ENCODE measurements around the gene MLF2. TPM values are rescaled to one million over a fixed set of nuclear protein-coding genes. Genes with fewer than 3 reads are reported as not detected.

The MLF2 gene
- 100 to 1,000 TPM; 102 to 113 TPM for total RNA-seq

DNA sequence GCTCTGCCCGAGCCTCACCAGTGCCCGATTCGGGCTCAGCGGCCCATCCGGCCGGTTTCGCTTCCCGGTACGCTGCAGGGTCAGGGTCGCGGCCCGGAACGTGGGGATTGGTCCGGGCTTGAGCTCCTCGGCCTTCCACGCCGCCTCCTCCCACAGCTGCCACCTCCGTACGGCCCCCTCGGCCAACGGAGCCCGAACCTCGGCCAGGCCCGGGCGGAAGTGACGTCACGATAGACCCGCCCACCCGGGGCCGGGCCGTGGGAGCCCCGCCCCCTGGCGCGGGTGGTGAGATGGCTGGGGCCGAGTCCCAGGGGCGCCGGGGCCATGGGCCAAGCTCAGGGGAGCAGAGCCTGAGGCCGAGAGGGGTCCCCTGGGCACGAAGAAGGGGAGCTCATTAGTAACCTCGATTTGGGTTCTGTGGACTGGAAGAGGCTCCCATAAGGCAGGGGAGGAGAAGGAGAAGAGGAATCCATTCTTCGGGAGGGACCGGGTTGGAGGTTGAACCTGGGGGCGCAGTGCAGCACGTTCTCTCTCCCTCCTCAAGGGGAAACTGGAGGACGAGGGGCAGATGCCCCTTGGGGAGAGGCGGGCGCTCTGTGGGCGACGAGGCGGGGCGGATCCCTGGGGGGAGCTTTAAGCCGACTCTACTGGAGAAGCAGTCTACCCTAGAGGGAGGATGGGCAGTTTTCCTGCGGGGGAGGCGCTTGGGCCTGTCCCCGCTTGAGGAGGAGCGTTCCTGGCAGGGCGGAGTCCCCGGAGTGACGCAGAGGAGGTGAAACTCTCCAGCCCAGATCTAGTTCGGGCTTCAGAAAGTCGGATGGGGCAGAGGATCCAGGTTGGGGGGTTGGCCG is at the start of gene MLF2:
TSS of gene MLF2 (minus strand) at position 221 of the 851 bp plus-strand sequence. CDS start 807 bp downstream, outside the sequence.
- CTCF ChIA-PET = interaction anchor here (0.8 to 9.9 kb wide), 41 partner anchors 10 to 327 kb away, joined by 3 to 120 read pairs (median 8); partner anchors contain the start of genes CDCA3, COPS7A, GNB3 and GPR162
- peak; percentile 99 for DNase-seq
- peaks cover 2% of the 10 kb centered on the region for H3K27me3 Mint-ChIP-seq

GRCh38 chr12:6799147-6799546 is 46.2 kb upstream of the MLF2 start:
- CTCF ChIA-PET = no interaction called here
- DNase-seq = no peak
- no peak for ATAC-seq
- no peaks in the 10 kb centered on the region for H3K36me3 Mint-ChIP-seq
- H3K9me3 Mint-ChIP-seq (ENCODE audit: low read depth) = no peaks in the 10 kb centered on the region
- no peaks in the 10 kb centered on the region for H3K4me1 Mint-ChIP-seq
- no peak overlapping the region for H3K4me3 Mint-ChIP-seq
- peaks cover 16% of the 10 kb centered on the region for H3K27me3 Mint-ChIP-seq
- no peak overlapping the region for H3K27ac Mint-ChIP-seq

More for the DNA sequence above, at the start of gene MLF2:
- H3K9me3 Mint-ChIP-seq (ENCODE audit: low read depth) = no peaks in the 10 kb centered on the region
- H3K4me1 Mint-ChIP-seq = peaks cover 25% of the 10 kb centered on the region
- peak within 1 kb of the TSS; percentile 90 for H3K4me3 Mint-ChIP-seq
- peaks cover 14% of the 10 kb centered on the region for H3K36me3 Mint-ChIP-seq
- H3K27ac Mint-ChIP-seq = peak within 1 kb of the TSS; percentile 98
- peak; percentile 92 for ATAC-seq

DNA sequence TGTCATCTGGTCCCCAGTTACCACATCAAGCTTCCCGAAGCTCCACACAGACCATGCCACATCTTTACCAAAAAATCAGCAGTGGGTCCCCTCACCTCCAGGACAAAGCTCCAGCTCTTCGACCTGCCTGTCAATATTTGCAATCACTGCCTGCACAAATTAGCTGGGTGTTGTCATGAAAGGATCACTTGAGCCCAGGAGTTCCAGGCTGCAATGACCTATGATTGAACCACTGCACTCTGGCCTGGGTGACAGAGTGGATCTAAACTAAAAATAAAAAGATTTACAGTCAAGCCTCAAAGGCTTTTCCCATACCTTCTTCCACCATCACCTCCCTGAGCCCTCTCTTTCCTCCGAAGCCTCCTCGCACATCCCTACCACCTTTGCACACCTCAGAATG is 43.6 kb upstream of the MLF2 start:
- Mint-ChIP-seq H3K9me3 (ENCODE audit: low read depth) (no peaks in the 10 kb centered on the region), H3K4me1 (peaks cover 19% of the 10 kb centered on the region), H3K27me3 (peaks cover 24% of the 10 kb centered on the region), H3K27ac (no peak overlapping the region), H3K36me3 (no peaks in the 10 kb centered on the region), H3K4me3 (no peak overlapping the region)
- CTCF ChIA-PET = interaction anchor here (1.4 to 1.9 kb wide), 3 partner anchors 10 to 43 kb away, joined by 4 to 9 read pairs (median 7); partner anchors contain the start of genes MLF2 and PTMS
- DNase-seq (no peak), ATAC-seq (no peak)

DNA sequence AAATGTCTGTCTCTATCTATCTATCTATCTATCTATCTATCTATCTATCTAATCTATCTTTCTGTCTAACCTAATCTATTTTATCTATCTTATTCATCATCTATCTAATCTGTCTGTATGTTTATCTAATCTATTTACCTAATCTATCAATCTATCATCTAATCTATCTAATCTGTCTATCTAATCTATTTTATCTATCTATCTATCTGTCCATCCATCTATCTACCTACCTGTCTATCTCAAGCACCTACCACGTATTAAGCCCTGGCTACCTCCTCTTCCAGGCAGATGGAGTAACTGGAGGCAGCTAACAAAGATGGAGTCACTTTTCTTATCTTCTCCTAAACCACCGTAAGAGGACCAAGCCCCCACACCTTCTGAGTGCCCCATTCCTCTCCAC is 42.1 kb upstream of the MLF2 start:
- H3K27me3 Mint-ChIP-seq = peaks cover 24% of the 10 kb centered on the region
- no peak overlapping the region for H3K27ac Mint-ChIP-seq
- CTCF ChIA-PET = interaction anchor here (0.9 to 1.9 kb wide), 3 partner anchors 28 to 41 kb away, joined by 3 to 9 read pairs (median 7); partner anchors contain the start of genes MLF2 and PTMS
- no peak for DNase-seq
- H3K4me1 Mint-ChIP-seq = peaks cover 19% of the 10 kb centered on the region
- H3K9me3 Mint-ChIP-seq (ENCODE audit: low read depth) = no peaks in the 10 kb centered on the region
- no peaks in the 10 kb centered on the region for H3K36me3 Mint-ChIP-seq
- ATAC-seq = no peak
- H3K4me3 Mint-ChIP-seq = no peak overlapping the region

DNA sequence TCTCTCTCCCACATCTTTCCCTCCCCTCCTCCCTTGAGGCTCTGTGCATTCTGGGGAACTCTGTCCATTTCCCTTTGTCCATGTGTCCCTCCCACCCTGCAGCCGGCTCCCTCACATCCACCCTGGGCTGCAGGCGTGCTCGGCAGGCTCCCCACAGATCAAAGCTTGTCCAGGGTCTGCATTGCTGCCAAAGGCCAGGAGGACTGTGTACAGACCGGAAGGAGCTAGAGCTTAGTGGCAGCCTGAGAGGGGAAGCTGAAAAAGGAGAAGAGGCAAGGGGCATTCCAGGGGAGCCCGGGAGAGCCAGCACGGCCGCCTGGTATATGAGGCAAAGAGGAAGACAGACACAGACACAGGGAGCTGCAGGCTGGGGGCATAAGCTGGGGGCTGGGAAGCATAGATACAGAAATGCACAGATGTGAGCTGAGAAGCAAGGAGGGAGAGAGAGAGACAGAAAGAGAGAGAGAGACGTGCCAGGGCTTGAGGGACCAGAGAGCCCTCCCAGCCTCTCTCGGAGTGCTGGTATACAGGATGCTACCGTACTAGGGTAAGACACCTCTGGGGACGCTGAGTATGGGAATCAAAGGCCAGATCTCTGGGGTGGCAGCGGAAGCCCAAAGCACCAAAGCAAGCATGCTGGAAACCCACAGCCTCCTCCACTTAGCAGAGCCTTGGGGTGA is 39.7 kb upstream of the MLF2 start:
- H3K4me1 Mint-ChIP-seq = peaks cover 23% of the 10 kb centered on the region

DNA sequence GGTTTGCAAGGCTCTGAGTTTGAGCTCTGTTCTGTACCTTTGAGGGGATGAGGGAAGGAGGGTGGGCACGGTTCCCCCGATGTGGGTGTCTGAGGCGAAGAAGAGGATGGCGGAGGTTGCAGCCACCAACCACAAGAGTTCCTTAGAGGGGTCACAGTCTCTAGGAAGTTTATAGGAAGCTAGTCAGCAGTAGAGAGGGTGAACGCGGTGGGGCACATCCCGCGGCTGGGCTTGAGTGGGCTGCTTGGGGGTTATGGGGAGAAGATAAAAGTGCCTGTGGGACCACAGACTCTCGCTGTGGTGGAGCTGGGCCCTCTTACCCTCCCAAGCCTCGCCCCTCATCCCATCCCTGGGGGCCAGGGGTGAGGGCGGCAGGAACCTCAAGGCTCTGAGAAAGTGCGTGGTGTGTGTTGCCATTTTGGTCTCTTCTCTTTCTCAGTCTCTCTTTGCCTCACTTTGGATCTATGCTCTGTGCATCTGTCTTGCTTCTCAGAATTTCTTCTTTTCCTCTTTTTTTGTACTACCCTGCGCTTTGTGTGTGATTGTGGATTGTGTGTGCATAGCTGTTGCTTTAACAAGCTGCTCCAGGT is 39.1 kb upstream of the MLF2 start:
- H3K27me3 Mint-ChIP-seq = peaks cover 29% of the 10 kb centered on the region
- H3K9me3 Mint-ChIP-seq (ENCODE audit: low read depth) = no peaks in the 10 kb centered on the region
- ATAC-seq = no peak
- peaks cover 23% of the 10 kb centered on the region for H3K4me1 Mint-ChIP-seq
- no peaks in the 10 kb centered on the region for H3K36me3 Mint-ChIP-seq
- H3K4me3 Mint-ChIP-seq = no peak overlapping the region
- H3K27ac Mint-ChIP-seq = no peak overlapping the region
- CTCF ChIA-PET = interaction anchor here (1.0 to 2.5 kb wide), 7 partner anchors 12 to 39 kb away, joined by 3 to 11 read pairs (median 6); partner anchors contain the start of genes MLF2 and PTMS
- no peak for DNase-seq

More for the DNA sequence above, 39.7 kb upstream of the MLF2 start:
- Mint-ChIP-seq H3K27ac (no peak overlapping the region), H3K9me3 (ENCODE audit: low read depth) (no peaks in the 10 kb centered on the region), H3K36me3 (no peaks in the 10 kb centered on the region), H3K4me3 (no peak overlapping the region), H3K27me3 (peaks cover 29% of the 10 kb centered on the region)
- peak; percentile 43 for ATAC-seq
- no peak for DNase-seq
- CTCF ChIA-PET = interaction anchor here (0.6 to 2.5 kb wide), 8 partner anchors 13 to 39 kb away, joined by 3 to 11 read pairs (median 6); partner anchors contain the start of genes MLF2 and PTMS

DNA sequence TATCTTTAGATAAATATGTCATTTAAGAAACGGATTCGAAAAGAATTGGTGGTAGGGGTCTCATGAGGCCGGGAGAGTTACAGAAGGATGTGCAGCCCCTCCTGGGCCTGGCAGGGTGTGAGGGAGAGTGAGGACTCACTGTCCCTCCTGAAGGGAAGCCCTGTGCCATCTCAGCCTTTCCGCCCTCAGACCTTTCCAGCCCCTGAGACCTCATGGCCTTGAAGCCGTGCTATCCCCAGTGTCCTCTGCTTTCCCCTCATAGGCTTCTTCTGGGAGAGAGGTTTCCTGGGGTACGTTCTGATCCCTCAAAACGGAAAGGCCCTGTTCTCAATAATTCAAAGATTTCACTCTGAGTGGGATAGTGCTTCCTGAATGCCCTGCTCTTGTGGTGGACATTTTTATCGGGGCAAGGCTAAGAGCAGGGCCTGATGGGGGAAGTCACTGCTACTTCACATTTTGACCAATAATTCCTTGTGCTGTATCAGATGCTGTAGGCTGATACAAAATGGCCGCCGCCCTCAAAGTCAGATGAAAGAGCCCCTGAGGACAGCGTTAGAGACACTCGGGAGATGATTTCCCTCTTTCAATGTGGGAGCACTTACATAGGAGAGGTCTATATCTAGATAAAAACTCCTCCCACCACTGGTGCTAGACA is 37.7 kb upstream of the MLF2 start:
- Mint-ChIP-seq H3K27ac (no peak overlapping the region), H3K27me3 (peaks cover 21% of the 10 kb centered on the region), H3K9me3 (ENCODE audit: low read depth) (no peaks in the 10 kb centered on the region), H3K4me3 (no peak overlapping the region), H3K36me3 (no peaks in the 10 kb centered on the region), H3K4me1 (peaks cover 27% of the 10 kb centered on the region)
- DNase-seq = no peak
- no peak for ATAC-seq
- CTCF ChIA-PET = no interaction called here

GRCh38 chr12:6788972-6789924 is 36.3 kb upstream of the MLF2 start, which contains the start of gene CD4:
Gene CD4, plus strand, starts transcription at chr12:6789528. Its CDS starts 10,611 bp downstream, at chr12:6800139.
- Mint-ChIP-seq H3K27me3 (peaks cover 15% of the 10 kb centered on the region), H3K4me1 (peaks cover 27% of the 10 kb centered on the region), H3K4me3 (no peak within 1 kb of the TSS), H3K9me3 (ENCODE audit: low read depth) (no peaks in the 10 kb centered on the region), H3K27ac (no peak within 1 kb of the TSS), H3K36me3 (no peaks in the 10 kb centered on the region)
- ATAC-seq = peak; percentile 22
- DNase-seq = no peak
- CTCF ChIA-PET = no interaction called here

- no peaks in the 10 kb centered on the region for H3K9me3 Mint-ChIP-seq (ENCODE audit: low read depth)
- ATAC-seq = no peak
- H3K36me3 Mint-ChIP-seq = no peaks in the 10 kb centered on the region
- no peak overlapping the region for H3K27ac Mint-ChIP-seq
- CTCF ChIA-PET = interaction anchor here (0.7 to 2.3 kb wide), 6 partner anchors 9 to 219 kb away, joined by 3 to 9 read pairs (median 4); partner anchors contain the start of genes MLF2, NOP2 and PTMS
- no peak overlapping the region for H3K4me3 Mint-ChIP-seq
- H3K4me1 Mint-ChIP-seq = peaks cover 16% of the 10 kb centered on the region
- DNase-seq = no peak
- H3K27me3 Mint-ChIP-seq = peaks cover 8% of the 10 kb centered on the region
Observed at GRCh38 chr12:6787309-6787708, 34.4 kb upstream of the MLF2 start.

DNA sequence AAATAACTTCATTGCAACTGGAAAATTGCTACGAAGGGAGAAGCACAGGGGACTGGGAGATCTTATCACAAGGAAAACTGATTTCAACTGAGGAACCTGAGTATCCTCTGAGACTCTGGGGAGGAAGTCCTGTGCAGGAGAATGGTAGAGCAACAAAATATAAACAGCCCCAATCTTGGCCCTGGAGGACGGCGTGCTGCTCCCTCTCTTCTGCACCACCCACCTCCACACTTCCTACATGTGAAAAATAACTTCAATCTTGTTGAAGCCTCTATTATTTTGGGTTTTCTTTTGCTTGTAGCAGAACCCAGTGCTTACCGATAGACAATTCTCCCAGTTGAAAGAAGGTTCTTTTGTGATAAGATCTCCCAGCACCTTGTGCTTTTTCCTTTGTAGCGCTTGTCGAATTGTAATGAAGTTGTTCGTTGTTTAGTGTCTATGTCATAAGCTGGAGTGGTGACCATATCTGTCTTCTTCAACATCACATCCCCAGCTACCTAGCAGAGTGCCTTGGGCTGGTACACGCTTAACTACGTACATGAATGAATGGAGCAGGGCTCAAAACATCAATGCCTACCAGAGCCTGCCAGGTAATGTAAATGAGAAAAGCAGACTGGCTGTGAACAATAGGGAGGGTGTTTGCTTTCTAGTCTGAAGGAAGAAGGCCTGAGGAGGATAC is 33.6 kb upstream of the MLF2 start:
- no peak for DNase-seq

GRCh38 chr12:6784761-6785160 is 31.8 kb upstream of the MLF2 start:
- ATAC-seq (no peak), DNase-seq (no peak)
- no peaks in the 10 kb centered on the region for H3K36me3 Mint-ChIP-seq
- H3K27me3 Mint-ChIP-seq = peaks cover 6% of the 10 kb centered on the region
- H3K9me3 Mint-ChIP-seq (ENCODE audit: low read depth) = no peaks in the 10 kb centered on the region
- H3K27ac Mint-ChIP-seq = no peak overlapping the region
- H3K4me1 Mint-ChIP-seq = peaks cover 20% of the 10 kb centered on the region
- no peak overlapping the region for H3K4me3 Mint-ChIP-seq
- CTCF ChIA-PET = interaction anchor here (1.0 to 12.3 kb wide), 5 partner anchors 17 to 52 kb away, joined by 3 to 117 read pairs (median 3); partner anchors contain the start of genes MLF2, P3H3 and PTMS

More for the DNA sequence above, 33.6 kb upstream of the MLF2 start:
- peaks cover 8% of the 10 kb centered on the region for H3K4me1 Mint-ChIP-seq
- H3K9me3 Mint-ChIP-seq (ENCODE audit: low read depth) = no peaks in the 10 kb centered on the region
- H3K27me3 Mint-ChIP-seq = peaks cover 7% of the 10 kb centered on the region
- CTCF ChIA-PET = interaction anchor here (0.7 to 2.3 kb wide), 6 partner anchors 8 to 50 kb away, joined by 3 to 9 read pairs (median 4); partner anchors contain the start of genes MLF2 and PTMS
- no peak for ATAC-seq
- no peak overlapping the region for H3K27ac Mint-ChIP-seq
- H3K36me3 Mint-ChIP-seq = no peaks in the 10 kb centered on the region
- H3K4me3 Mint-ChIP-seq = no peak overlapping the region

Data from activated CD8-positive, alpha-beta memory T cell treated with anti-CD3 and anti-CD28 coated beads, Interleukin-2, amount 10 ng/mL, durations not matched to agents 7 days and 5 days (primary cell).